ENCODE data around the gene SLC2A1. TPM values are rescaled to one million over a fixed set of nuclear protein-coding genes. Genes with fewer than 3 reads are reported as not detected.

The SLC2A1 gene
- total and polyA plus RNA-seq, 9 of the 15 experiments (the other 6 are each of a cell fraction or from before 2014, with no cell fraction given): 12.6 to 153 (median 48.0) TPM

DNA sequence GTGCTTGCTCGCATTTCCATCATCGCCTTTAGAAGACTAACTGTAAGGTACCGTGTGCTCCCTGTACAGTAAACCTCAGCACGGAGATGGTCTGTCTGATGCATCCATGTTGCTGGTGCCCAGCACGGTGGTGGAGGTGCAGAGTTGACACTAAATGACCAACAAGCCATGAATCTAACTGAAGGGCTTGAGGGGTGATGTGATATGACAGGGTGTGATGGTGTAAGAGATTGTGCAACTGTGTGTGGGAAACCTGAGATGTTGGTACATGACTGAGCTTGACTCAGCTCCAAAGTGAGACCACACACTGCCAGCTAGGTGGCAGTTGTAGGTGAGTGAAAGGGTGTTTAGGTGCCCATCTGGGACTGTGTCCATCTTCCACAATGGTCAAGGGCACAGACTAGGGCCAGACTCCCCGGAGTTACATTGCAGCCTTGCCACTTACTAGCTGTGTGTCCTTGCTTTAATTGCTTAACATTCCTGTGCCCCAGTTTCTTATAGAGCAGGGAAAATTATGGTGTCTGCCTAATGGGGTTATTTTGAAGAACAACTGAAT is 21.4 kb downstream of the SLC2A1 start (continued):
- TF ChIP-seq, protein P1, sequence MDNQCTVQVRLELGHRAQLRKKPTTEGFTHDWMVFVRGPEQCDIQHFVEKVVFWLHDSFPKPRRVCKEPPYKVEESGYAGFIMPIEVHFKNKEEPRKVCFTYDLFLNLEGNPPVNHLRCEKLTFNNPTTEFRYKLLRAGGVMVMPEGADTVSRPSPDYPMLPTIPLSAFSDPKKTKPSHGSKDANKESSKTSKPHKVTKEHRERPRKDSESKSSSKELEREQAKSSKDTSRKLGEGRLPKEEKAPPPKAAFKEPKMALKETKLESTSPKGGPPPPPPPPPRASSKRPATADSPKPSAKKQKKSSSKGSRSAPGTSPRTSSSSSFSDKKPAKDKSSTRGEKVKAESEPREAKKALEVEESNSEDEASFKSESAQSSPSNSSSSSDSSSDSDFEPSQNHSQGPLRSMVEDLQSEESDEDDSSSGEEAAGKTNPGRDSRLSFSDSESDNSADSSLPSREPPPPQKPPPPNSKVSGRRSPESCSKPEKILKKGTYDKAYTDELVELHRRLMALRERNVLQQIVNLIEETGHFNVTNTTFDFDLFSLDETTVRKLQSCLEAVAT (IDR thresholded peaks at IDR 0.05): no peak
- TF ChIP-seq GTF2F1 (IDR thresholded peaks at IDR 0.05; ENCODE audit: low read depth, low read length) (no peak), TBP (optimal IDR thresholded peaks at IDR 0.05; ENCODE audit: low read depth, low read length) (no peak), MTA1 (IDR thresholded peaks at IDR 0.05; ENCODE audit: borderline replicate concordance) (no peak), GATAD2B (IDR thresholded peaks at IDR 0.05; ENCODE audit: borderline replicate concordance) (no peak), NUFIP1 (IDR thresholded peaks at IDR 0.05; ENCODE audit: partially characterized antibody) (no peak), ELF4 (CRISPR knock-in tag; IDR thresholded peaks at IDR 0.05) (peak; percentile 9; the same call in 1 of the 2 replicates), ZFPM2 (CRISPR knock-in tag; IDR thresholded peaks at IDR 0.05) (no peak), PHF20 (IDR thresholded peaks at IDR 0.05; ENCODE audit: partially characterized antibody) (no peak), HOXB6 (CRISPR knock-in tag; IDR thresholded peaks at IDR 0.05; ENCODE audit: borderline replicate concordance) (no peak), MXI1 (IDR thresholded peaks at IDR 0.05; ENCODE audit: low read depth, low read length) (no peak), CEBPB (tag; IDR thresholded peaks at IDR 0.05) (peak; percentile 99), ZNF707 (CRISPR knock-in tag; conservative IDR thresholded peaks at IDR 0.05) (no peak), DMBX1 (CRISPR knock-in tag; IDR thresholded peaks at IDR 0.05; ENCODE audit: borderline replicate concordance) (0 out of 2 replicates have a peak, but pooled peaks have one; percentile 17), ZC3H8 (IDR thresholded peaks at IDR 0.05) (no peak)
- TF ChIP-seq, protein P2, sequence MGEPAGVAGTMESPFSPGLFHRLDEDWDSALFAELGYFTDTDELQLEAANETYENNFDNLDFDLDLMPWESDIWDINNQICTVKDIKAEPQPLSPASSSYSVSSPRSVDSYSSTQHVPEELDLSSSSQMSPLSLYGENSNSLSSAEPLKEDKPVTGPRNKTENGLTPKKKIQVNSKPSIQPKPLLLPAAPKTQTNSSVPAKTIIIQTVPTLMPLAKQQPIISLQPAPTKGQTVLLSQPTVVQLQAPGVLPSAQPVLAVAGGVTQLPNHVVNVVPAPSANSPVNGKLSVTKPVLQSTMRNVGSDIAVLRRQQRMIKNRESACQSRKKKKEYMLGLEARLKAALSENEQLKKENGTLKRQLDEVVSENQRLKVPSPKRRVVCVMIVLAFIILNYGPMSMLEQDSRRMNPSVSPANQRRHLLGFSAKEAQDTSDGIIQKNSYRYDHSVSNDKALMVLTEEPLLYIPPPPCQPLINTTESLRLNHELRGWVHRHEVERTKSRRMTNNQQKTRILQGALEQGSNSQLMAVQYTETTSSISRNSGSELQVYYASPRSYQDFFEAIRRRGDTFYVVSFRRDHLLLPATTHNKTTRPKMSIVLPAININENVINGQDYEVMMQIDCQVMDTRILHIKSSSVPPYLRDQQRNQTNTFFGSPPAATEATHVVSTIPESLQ (CRISPR knock-in tag; IDR thresholded peaks at IDR 0.05): no peak
- TF ChIP-seq, protein P3, sequence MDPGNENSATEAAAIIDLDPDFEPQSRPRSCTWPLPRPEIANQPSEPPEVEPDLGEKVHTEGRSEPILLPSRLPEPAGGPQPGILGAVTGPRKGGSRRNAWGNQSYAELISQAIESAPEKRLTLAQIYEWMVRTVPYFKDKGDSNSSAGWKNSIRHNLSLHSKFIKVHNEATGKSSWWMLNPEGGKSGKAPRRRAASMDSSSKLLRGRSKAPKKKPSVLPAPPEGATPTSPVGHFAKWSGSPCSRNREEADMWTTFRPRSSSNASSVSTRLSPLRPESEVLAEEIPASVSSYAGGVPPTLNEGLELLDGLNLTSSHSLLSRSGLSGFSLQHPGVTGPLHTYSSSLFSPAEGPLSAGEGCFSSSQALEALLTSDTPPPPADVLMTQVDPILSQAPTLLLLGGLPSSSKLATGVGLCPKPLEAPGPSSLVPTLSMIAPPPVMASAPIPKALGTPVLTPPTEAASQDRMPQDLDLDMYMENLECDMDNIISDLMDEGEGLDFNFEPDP (CRISPR knock-in tag; IDR thresholded peaks at IDR 0.05): 0 out of 2 replicates have a peak, but pooled peaks have one; percentile 5
- TF ChIP-seq, protein P4, sequence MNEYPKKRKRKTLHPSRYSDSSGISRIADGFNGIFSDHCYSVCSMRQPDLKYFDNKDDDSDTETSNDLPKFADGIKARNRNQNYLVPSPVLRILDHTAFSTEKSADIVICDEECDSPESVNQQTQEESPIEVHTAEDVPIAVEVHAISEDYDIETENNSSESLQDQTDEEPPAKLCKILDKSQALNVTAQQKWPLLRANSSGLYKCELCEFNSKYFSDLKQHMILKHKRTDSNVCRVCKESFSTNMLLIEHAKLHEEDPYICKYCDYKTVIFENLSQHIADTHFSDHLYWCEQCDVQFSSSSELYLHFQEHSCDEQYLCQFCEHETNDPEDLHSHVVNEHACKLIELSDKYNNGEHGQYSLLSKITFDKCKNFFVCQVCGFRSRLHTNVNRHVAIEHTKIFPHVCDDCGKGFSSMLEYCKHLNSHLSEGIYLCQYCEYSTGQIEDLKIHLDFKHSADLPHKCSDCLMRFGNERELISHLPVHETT (CRISPR knock-in tag; conservative IDR thresholded peaks at IDR 0.05 in 1 of 2, IDR thresholded peaks at IDR 0.05 in 1 of 2): no peak
- TF ChIP-seq, protein P5, sequence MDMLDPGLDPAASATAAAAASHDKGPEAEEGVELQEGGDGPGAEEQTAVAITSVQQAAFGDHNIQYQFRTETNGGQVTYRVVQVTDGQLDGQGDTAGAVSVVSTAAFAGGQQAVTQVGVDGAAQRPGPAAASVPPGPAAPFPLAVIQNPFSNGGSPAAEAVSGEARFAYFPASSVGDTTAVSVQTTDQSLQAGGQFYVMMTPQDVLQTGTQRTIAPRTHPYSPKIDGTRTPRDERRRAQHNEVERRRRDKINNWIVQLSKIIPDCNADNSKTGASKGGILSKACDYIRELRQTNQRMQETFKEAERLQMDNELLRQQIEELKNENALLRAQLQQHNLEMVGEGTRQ (CRISPR knock-in tag; IDR thresholded peaks at IDR 0.05): no peak
- TF ChIP-seq, protein P6, sequence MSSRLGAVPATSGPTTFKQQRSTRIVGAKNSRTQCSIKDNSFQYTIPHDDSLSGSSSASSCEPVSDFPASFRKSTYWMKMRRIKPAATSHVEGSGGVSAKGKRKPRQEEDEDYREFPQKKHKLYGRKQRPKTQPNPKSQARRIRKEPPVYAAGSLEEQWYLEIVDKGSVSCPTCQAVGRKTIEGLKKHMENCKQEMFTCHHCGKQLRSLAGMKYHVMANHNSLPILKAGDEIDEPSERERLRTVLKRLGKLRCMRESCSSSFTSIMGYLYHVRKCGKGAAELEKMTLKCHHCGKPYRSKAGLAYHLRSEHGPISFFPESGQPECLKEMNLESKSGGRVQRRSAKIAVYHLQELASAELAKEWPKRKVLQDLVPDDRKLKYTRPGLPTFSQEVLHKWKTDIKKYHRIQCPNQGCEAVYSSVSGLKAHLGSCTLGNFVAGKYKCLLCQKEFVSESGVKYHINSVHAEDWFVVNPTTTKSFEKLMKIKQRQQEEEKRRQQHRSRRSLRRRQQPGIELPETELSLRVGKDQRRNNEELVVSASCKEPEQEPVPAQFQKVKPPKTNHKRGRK (tag; IDR thresholded peaks at IDR 0.05): no peak
